Spleen (tissue), 11 donors: ENCODE results near the gene CYP1A2. TPM values are rescaled to one million over a fixed set of nuclear protein-coding genes. Genes with fewer than 3 reads are reported as not detected.

Experiments used
- DNase-seq: peaks from one replicate; pipeline ENCODE4 v3.0.0-alpha.2; 2020
- H3K27ac ChIP-seq, 8 donors: fragments of 200-600 bp; sonication (generic) in 7 of 8; 1 replicate in 4 of 8; 2 replicates in 4 of 8; pipeline versions ENCODE4 v1.5.0 to v1.8.0; 2016 to 2021; ENCODE audit warnings: inconsistent platforms in 4 of 8, mild to moderate bottlenecking in 4 of 8, moderate library complexity in 1 of 8
- H3K27me3 ChIP-seq, 7 donors: fragments of 200-600 bp; sonication (generic) in 6 of 7; replicated peaks in 1 of 7; 1 replicate in 4 of 7; 2 replicates in 3 of 7; pipeline versions ENCODE4 v1.5.0 to v1.8.0; 2016 to 2021; ENCODE audit warnings: inconsistent platforms in 3 of 7, mild to moderate bottlenecking in 1 of 7
- H3K36me3 ChIP-seq, 6 donors: fragments of 200-600 bp; sonication (generic) in 5 of 6; 1 replicate in 4 of 6; 2 replicates in 2 of 6; pipeline versions ENCODE4 v1.5.0 to v1.8.0; 2016 to 2021; ENCODE audit warnings: inconsistent platforms in 2 of 6
- H3K4me1 ChIP-seq, 6 donors: fragments of 200-600 bp; sonication (generic) in 5 of 6; 1 replicate in 3 of 6; 2 replicates in 3 of 6; pipeline versions ENCODE4 v1.5.0 to v1.8.0; 2016 to 2021; ENCODE audit warnings: inconsistent platforms in 3 of 6
- H3K4me3 ChIP-seq, 8 donors: fragments of 200-600 bp; sonication (generic) in 7 of 8; 1 replicate in 4 of 8; 2 replicates in 4 of 8; pipeline versions ENCODE4 v1.5.0 to v1.8.0; 2016 to 2021; ENCODE audit warnings: inconsistent platforms in 4 of 8, mild to moderate bottlenecking in 4 of 8, moderate library complexity in 2 of 8
- H3K9me3 ChIP-seq, 8 donors: fragments of 200-600 bp; sonication (generic) in 7 of 8; 1 replicate in 4 of 8; 2 replicates in 4 of 8; pipeline versions ENCODE4 v1.5.0 to v1.8.0; 2016 to 2021; ENCODE audit warnings: inconsistent platforms in 4 of 8
- POLR2A ChIP-seq, 3 donors: fragments of 450-650 bp; IDR thresholded peaks; one replicate each; pipeline ENCODE4 v1.5.1; 2017; ENCODE audit warnings: antibody characterized with exemption in 3 of 3, mild to moderate bottlenecking in 1 of 3
- POLR2AphosphoS5 ChIP-seq, 3 donors: sonication (generic); formaldehyde crosslinking; IDR thresholded peaks; one replicate each; pipeline ENCODE4 v1.5.1; 2017; ENCODE audit warnings: antibody characterized with exemption in 3 of 3
- WGBS, 5 donors: extraction: QIAGEN DNeasy Blood & Tissue Kit in 3 of 5; methylation state at CpG; one replicate each; pipeline versions ENCODE4 v1.1.5 to v1.1.7; 2013 to 2018; 5-methylcytosine and 5-hydroxymethylcytosine counted together
- intact Hi-C: fragments of 100-400 bp; cut with DNase I; formaldehyde crosslinking; loops from one replicate; pipeline ENCODE4 v1.15.0; 2023; ENCODE audit warnings: low total_unique reads
- polyA plus RNA-seq, 3 donors: library from polyadenylated mRNA; stranded (reverse); fragments of 200-250 nt; gene quantifications; one replicate each; pipeline ENCODE4 v1.2.1, GENCODE V29; 2013
- total RNA-seq, 7 donors: library from RNA; depleted of rRNA in 3 of 7; stranded (reverse); fragments of >200 nt in 3 of 7; fragmentation: NEBNext Ultra II Directional in 4 of 7; extraction: Animal tissue kit (Norgen Biotek cat#: 25700) in 4 of 7; gene quantifications; one replicate each; pipeline versions ENCODE4 v1.1.0 to v1.2.1, GENCODE V29; 2016 to 2021
- TF ChIP-seq, protein P1 (sequence below), 11 experiments: fragments of 200-600 bp in 7 of 11; fragments of 450-650 bp in 4 of 11; sonication (generic) in 4 of 11; IDR thresholded peaks in 8 of 11; conservative IDR thresholded peaks in 3 of 11; 1 replicate in 7 of 11; 2 replicates in 4 of 11; pipeline versions ENCODE4 v1.4.0 to v1.8.0; 2016 to 2021; ENCODE audit warnings: antibody characterized with exemption in 11 of 11, inconsistent platforms in 4 of 11, mild to moderate bottlenecking in 1 of 11
- donor health status: healthy with polysubstance abuse.
- donor health status: DM: no; HTN: no; CAD: no; lungs with moderate emphysema.
- donor health status: DM: no; HTN: no; CAD: no.
- donor health status: Bipolar disorder and iron deficiency.
- donor health status: healthy.
- donor health status: DM: no; HTN: no; CAD: no.
- donor health status: DM: yes; HTN: yes; CAD: no.

The CYP1A2 gene
- total and polyA plus RNA-seq, 10 donors = not detected

DNA sequence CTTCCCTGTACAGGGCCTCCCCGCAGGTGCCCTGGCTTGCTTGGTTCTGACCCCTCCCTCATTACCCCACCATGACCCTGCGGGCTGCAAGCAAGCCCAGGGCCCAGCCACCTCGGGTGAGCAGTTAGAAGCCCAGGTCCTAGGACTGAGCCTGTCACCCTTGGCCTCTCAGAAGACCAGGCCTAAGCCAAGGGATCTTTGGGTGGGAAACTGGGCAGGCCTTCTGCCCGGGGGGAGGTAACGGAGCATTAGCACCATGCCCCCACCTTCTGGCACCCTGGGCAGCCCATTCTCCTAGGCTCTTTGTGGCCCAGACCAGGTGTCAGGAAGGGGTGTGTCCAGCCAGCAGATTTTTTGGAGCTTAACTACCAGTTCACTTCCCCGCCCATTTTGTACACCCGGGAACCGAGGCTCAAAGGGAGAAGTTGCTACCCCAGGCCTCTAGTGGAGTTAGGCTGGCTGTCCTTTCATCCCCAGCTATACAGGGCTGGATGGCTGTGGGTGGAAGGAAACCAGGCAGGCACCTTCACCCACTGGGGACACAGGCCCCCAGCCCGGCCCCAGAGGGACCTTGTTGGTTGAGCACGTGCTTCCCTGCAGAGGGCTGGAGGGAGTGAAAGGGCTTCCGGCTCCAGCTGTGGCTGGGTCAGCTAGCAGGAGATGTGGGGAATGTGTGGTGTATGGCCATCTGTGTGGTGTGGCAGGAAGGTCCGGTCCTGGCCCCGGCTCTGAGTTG lies 34.6 kb downstream of the CYP1A2 start:
- Histone ChIP-seq H3K4me1 (peaks cover 75 to 93% (median 89%) of the 10 kb centered on the region in 6 donors), H3K4me3 (peak overlapping the region; percentile 82 to 98 (median 86)), H3K9me3 (no peaks in the 10 kb centered on the region), H3K36me3 (peaks cover 0 to 25% (median 0%) of the 10 kb centered on the region in 6 donors), H3K27ac (peak overlapping the region; percentile 89 to 99 (median 96)), H3K27me3 (no peaks in the 10 kb centered on the region)
- intact Hi-C loops = loop anchor here (5.0 kb wide), 1 partner anchor 59 kb away; the partner anchor contains the start of gene ULK3
- DNase-seq = peak; percentile 90
- TF ChIP-seq POLR2A (IDR thresholded peaks at IDR 0.05) (peak in 1 of 3 donors; percentile 15), POLR2AphosphoS5 (IDR thresholded peaks at IDR 0.05) (peak; percentile 55 to 73 (median 63))
- TF ChIP-seq, protein P1, sequence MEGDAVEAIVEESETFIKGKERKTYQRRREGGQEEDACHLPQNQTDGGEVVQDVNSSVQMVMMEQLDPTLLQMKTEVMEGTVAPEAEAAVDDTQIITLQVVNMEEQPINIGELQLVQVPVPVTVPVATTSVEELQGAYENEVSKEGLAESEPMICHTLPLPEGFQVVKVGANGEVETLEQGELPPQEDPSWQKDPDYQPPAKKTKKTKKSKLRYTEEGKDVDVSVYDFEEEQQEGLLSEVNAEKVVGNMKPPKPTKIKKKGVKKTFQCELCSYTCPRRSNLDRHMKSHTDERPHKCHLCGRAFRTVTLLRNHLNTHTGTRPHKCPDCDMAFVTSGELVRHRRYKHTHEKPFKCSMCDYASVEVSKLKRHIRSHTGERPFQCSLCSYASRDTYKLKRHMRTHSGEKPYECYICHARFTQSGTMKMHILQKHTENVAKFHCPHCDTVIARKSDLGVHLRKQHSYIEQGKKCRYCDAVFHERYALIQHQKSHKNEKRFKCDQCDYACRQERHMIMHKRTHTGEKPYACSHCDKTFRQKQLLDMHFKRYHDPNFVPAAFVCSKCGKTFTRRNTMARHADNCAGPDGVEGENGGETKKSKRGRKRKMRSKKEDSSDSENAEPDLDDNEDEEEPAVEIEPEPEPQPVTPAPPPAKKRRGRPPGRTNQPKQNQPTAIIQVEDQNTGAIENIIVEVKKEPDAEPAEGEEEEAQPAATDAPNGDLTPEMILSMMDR (IDR thresholded peaks at IDR 0.05 in 8 of 11, conservative IDR thresholded peaks at IDR 0.05 in 3 of 11) = peak in 3 of 11 experiments; percentile 2 to 19 (median 12)
- WGBS, 5 donors = 0 to 4% (median 1%) methylated on average over 10 to 13 of the region's 13 CpGs

DNA sequence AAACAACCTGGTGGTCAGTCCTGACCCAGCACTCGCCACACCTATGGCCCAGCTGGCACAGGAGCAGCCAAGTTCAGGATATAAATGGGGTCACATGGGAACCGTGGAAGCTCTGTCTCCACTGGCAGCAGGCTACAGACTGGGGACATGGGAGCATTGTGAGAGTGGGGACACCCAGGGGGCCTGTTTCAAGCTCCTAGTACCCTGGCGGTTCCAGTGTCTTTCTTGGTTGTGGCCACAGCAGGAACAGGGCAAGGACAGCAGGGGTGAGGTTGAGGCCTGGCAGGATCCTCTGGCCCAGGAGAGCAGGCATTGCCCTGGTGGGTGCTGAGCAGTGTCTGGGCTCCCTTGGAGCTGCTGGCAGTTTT lies 35.1 kb downstream of the CYP1A2 start:
- peaks cover 75 to 93% (median 89%) of the 10 kb centered on the region in 6 donors for H3K4me1 ChIP-seq
- no peaks in the 10 kb centered on the region for H3K9me3 ChIP-seq
- intact Hi-C loops = loop anchor here (5.0 kb wide), 1 partner anchor 59 kb away; the partner anchor contains the start of gene ULK3
- peak overlapping the region; percentile 82 to 98 (median 86) for H3K4me3 ChIP-seq
- TF ChIP-seq, protein P1 (IDR thresholded peaks at IDR 0.05 in 8 of 11, conservative IDR thresholded peaks at IDR 0.05 in 3 of 11) = peak in 1 of 11 experiments; percentile 22
- TF ChIP-seq POLR2AphosphoS5 (IDR thresholded peaks at IDR 0.05) (peak in 1 of 3 donors; percentile 4), POLR2A (IDR thresholded peaks at IDR 0.05) (no peak)
- peak; percentile 78 for DNase-seq
- H3K27ac ChIP-seq = peak overlapping the region; percentile 89 to 99 (median 96)
- H3K27me3 ChIP-seq = no peaks in the 10 kb centered on the region
- H3K36me3 ChIP-seq = peaks cover 0 to 25% (median 0%) of the 10 kb centered on the region in 6 donors
- 6 to 20% (median 7%) methylated on average over 1 to 3 of the region's 3 CpGs for WGBS, 5 donors

- H3K9me3 ChIP-seq = no peaks in the 10 kb centered on the region
- DNase-seq = peak; percentile 66
- WGBS, 5 donors = 14 to 34% (median 28%) methylated on average over 8 of the region's 8 CpGs
- H3K36me3 ChIP-seq = peaks cover 0 to 25% (median 0%) of the 10 kb centered on the region in 6 donors
- intact Hi-C loops = loop anchor here (5.0 kb wide), 1 partner anchor 58 kb away; the partner anchor contains the start of gene ULK3
- TF ChIP-seq, protein P1 (IDR thresholded peaks at IDR 0.05 in 8 of 11, conservative IDR thresholded peaks at IDR 0.05 in 3 of 11) = no peak
- TF ChIP-seq POLR2AphosphoS5 (IDR thresholded peaks at IDR 0.05) (no peak), POLR2A (IDR thresholded peaks at IDR 0.05) (no peak)
- H3K27ac ChIP-seq = peak overlapping the region; percentile 89 to 99 (median 96)
- H3K4me1 ChIP-seq = peaks cover 77 to 93% (median 89%) of the 10 kb centered on the region in 6 donors
- H3K4me3 ChIP-seq = peak overlapping the region; percentile 82 to 98 (median 86)
- no peaks in the 10 kb centered on the region for H3K27me3 ChIP-seq
These were observed 36.0 kb downstream of the CYP1A2 start for GRCh38 chr15:74784426-74785193.
